ENCODE data around the gene GGT5.

GRCh38 chr22:24290459-24290858 lies 45.6 kb upstream of the GGT5 start:
- TF ChIP-seq CTCF (IDR thresholded peaks at IDR 0.05; ENCODE audit: low read depth, low read length, missing input control): no peak
- no peak for TF ChIP-seq SP1 (IDR thresholded peaks at IDR 0.05)
- no peak for TF ChIP-seq ATF3 (IDR thresholded peaks at IDR 0.05)
- TF ChIP-seq JUND (IDR thresholded peaks at IDR 0.05): no peak

Data from liver (tissue), 3 donors.